NCI-H69 (cell line): ENCODE results near the gene AKAP6.
A peak's percentile ranks its signal among the peaks of the same experiment; 100 is the strongest.

Source experiments
- DNase-seq: peaks from one replicate; lab custom pipeline; 2025; lab: John Stamatoyannopoulos, UW

Gene AKAP6

DNA sequence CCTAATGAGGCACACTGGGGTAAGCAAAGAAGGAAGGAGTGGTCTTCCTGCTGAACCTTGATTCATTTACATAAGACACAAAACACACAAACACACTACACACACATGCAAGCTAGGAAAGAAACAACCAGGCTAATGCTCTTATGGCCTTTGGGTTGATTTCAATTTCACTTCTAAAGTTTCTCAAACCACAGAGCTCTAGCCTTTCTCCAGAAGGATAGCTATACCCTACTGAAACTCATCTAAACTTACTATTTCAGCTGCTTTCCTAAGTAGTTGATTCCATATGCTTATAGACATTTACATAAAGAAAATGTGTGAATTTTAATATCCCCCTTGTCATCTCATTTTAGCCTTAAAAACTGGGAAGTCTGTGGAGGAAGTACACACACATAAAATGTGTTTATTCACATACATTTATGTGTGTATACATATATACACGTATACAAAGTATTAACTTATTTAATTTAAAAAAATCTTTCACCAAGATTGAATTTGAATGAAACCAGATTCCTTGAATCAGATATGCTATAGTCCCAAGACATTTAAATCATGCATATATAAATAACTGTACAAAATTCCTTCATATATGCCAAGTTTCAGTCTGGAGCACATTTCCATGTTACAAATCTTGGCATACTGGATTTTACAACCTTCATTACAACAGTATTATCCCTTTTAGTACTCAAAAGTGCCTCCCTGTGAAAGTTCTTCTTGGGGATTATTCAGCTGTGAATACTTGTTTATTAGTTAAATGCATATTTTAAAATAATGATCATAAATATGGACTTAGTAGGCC is 377.8 kb downstream of the AKAP6 start:
- no peak for DNase-seq

DNA sequence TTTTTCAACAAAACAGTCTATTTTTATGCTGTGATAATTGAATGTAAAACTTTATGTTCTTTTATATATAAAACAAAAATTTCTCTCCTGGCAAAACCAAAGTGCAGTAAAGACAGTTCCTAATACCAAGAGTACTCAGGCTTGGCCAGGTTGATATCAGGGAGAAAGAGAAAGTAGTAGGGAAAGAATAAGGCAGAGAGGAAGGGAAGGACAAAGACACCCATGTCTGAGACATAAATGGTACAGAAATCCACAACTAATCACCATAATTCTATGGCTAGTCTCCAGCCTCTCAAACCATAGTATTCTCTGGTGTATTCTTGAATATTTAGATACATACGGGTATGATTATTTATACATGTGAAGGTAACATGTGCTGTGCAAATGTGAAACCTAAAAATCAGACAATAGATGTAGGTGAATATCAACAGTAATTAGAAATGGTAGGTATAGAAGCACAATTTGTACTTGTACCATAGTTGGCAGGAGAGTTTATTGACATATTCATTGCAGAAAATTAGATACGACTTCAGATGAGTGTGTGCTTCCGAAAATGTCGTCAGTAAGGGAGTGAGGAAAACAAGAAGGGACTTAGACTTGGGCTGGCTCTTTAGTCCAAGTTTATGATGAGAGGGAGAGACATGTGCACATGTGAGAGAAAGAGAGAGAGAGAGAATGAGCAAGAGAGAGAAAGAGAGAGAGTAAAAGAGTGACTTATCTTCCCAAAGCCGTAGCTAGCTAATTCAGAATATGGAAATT is 378.8 kb downstream of the AKAP6 start:
- no peak for DNase-seq

DNA sequence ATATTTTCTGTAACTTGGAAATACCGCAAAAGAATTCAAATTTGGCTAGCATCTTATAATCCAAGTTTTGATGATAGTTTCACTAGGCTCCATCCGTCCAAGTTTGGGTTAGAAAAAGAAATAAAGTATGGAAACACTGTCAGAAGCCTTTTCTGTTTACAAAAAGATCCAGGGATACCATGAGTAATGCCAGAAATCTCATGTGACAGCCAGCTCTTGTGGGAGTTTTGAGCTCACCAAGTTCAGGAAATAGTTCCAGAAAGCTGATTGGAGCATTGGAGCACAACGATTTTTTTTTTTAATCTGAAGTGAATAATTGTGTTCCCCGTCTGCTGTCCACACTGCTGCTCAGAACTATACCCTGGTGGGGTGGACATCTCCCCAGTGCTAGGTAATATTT is 379.9 kb downstream of the AKAP6 start:
- DNase-seq: no peak

DNA sequence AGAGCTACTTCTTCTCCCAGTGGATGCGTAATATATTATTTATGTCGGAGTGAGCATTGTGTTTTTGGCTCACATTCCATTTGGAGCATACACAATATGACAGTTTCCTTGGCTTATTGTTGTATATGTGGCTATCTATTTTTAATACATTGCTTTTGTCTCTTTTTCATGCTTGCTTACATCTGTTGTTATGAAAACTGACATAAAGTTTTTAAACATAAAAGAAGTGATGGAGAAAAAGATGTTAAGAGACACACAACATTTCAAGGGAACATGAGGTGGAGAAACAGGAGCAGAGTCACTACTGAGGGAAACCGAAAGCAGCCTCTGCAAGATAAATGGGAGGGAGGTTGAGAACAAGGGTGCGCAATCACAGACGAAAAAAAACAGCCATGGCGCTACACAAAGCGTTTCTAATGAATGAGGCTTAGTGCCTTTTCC is 381.2 kb downstream of the AKAP6 start:
- DNase-seq: no peak

DNA sequence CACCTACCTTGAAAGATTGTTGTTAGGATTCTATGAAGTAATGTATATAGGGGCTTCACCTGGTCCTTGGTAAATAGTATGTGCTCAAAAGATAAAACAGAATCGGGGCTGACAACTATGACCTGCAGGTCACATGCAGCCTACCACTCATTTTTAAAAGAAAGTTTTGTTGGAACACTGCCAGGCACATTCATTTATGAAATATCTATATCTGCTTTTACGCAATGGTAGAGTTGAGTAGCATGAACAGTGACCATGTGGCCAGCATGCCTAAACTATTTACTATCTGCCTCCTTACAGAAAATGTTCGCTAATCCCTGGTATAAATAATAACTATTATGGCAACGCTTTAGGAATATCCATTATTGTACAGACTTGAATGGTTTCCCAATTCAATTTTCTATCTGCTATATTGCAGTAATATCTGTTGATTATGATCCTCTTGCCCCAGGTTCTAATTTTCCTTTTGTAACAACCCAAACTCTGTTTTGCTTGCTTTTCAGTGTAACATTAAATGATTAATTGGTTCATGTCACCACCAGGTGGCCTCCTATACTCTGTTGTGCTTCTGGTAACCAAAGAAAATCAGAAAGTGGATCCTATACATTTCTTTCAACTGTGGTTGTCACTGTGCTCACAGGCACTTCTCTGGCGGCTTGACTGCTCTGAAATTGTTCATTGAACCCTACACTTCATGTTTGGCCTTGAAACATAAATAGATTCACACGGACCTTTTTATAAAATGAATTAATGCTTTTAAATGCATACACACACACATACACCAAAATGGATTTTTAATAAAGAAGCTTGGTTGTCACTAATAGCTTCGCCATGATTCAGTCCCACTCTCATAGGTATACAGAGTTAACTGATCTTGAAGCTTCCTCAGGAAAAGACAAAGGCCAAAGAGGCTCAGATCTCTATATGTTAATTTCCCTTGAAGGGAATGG is 381.9 kb downstream of the AKAP6 start:
- peak; percentile 66 for DNase-seq

DNA sequence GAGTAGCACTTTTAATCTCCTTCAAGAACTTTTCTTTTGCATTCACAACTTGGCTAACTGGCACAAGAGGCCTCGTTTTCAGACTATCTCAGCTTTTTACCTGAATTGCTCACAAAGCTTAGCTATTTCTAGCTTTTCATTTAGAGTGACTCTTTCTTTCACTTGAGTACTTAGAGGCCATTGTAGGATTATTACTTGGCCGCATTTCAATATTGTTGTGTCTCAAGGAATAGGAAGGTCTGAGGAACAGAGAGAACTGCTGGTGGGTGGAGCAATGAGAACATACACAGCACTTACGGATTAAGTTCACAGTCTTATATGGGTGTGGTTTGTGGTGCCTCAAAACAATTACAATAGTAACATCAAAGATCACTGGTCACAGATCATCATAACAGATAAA is 384.8 kb downstream of the AKAP6 start:
- no peak for DNase-seq

DNA sequence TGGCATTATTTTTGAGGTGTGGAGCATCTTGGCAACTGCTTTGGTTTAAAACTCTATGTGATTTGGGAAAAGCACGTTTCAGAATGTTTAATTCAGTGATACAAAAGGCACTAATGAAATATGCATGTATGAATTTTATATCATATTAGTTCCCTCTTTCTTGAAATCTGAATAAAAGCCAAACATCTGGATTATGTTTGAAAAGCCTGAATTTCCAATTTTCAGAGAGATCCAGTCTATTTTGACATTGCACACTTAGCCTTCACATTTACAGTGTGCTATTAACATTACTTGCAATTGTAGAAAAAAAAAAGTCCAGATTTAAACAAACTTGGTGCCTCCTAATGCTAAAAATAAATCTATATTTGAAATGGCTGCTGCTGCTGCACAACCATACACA is 390.5 kb downstream of the AKAP6 start:
- DNase-seq: no peak

DNA sequence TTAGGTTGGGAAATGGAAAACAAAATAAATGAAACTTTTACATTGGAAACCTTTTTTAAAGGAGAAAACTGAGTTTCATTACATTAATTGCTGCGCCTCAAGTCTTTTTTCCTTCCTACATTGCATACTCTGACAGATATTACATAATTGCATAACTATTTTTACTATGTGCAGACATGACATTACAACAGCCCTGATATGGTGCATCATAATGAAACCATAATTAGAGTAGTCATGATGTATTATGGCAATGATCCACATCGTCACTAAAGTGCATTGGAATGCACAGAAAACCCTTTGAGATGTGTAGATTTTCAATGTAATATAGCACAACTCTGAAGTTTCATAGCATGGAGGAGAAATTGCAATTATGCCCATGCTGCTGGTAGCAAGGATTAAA is 391.8 kb downstream of the AKAP6 start:
- DNase-seq: no peak

DNA sequence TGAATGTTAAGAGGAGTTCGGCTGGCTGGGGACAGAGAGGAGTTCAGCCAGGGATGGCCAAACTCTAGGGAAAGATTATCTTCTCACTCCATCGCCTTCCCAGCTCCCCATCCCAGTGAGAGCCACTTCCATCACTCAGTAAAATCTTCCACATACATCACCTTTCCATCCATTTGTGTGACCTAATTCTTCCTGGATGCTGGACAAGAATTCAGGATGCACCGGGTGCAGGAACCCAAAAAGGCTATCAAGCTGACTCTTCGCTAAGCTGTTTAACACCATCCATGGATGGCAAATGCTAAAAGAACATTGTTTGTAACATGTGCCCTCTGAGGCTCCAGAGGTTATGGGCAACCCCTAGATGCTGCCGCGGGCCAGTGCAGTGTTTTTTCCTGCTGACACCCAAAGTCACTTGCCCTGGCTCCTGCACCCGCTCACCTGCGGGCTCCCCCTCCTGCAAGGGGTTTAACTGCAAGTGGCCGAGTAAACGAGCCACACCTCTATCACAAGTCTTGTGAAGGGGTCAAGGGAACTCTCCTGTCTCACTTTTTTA is 393.6 kb downstream of the AKAP6 start:
- DNase-seq: no peak

DNA sequence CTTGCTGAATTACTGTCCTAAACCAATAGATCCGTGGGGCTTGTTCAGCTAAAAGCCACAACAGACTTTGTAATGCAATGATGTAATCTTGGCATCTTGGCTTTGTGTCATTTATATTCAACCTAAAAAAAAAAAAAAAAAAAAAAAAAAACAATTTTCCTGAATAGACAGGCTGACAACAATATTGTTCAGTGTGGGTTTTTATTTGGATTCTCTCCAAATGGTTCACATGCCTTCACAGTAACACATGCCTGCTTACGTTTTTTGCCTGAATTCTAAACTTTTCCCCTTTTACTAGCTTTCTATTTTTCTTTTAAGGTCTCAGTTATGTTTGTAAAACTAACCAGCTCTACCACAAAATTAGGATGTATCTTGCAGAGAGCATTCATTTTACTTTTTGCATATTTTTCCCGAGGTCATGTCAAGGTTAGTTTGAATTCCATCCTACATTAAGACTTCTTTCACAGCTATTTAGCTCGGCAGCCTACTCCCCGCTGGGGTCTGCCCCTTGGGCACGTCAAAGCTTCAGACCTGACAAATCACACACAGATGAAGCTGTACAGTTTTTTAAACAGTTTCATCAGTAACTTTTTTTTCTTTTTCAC is 395.9 kb downstream of the AKAP6 start:
- no peak for DNase-seq

DNA sequence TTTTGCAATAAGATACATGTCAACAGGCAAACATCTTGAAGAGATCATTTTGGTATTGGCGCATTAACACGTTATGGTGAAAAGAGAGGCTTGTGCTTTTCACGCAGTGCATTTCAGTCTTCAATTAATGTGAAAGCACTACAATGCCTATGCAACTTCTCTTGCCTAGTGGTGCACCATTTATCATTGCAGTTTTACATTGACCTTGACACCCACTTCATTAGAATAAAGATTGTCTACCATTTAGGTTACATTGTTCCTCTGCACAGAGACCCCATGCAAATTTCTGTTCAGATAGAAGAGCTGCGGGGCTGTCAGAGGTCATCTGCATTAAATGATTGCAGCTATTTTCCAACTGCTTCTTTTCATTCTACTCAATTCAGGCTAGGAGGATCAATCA is 397.4 kb downstream of the AKAP6 start:
- no peak for DNase-seq

DNA sequence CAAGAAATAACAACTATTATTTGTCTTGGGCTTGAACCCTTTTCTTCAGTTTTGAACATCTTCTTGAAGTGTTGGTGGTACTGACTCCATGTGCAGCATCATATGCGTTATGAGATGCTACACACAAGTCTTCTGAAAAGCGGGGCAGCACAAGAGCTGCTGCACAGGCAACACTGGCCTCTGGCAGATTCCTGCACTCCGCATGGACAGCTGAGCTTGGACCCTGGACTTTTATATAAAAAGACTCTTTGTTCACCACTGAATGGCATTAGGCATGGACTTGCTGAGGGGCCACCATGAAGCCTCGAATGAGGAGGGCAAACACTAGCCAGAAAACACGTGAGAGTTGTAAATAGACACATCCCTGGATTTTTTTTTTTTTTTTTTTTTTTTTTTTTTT is 398.7 kb downstream of the AKAP6 start:
- no peak for DNase-seq

DNA sequence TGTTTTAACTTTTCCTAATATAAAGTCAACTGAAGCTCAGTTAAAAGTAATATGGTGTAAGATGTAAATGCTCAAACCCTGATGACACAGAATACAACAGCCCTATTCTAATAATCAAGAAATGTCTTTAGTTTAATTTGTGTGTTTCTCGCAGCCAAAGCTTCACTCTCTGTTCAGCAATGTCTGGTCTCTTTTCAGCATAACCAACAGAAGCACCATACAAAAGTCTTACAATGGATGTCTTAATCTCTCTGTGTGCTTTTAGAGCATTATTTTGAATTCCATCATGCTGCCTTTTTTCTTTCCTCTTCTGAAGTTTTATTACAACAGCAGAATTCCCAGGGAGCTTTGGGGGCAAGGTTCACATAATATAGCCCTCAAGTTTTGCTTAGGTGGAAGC is 399.4 kb downstream of the AKAP6 start:
- DNase-seq: no peak

DNA sequence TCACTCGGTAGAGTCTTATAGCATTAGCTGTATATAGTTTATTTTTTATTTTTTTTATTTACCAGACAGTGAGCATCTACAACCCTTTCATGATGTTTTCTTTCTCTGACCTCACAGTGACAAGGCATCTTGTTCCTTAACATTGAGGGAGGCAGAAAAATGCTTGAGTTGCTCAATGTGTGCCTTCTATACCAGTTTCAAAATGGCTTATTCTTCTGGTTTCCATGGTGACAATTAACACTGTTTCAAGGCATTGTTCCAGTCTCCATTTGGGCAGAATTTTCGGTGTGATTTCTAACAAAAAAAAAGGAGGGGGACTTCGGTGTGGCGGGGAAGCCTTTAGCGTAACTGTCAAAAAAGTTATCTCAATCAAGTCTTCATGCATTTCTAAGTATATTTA is 399.9 kb downstream of the AKAP6 start:
- DNase-seq: no peak

DNA sequence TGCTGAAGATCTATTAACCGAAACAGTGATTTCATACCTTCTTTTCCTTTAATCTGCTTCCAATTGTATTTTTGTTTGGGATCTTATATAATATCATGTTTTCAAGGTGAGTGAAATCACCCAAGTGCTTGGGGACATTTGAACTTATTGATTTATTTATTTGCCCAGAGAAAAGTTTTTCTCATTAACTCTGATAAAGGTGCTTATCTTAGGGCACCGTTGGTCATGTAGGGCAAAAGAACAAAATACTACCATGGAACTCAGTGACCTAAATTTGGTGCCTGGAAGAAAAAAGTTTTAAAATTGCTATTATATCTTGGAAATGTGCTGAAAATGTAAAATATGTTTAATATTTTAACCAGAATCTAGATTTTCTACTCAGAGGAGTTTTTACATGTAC is 402.2 kb downstream of the AKAP6 start:
- no peak for DNase-seq

DNA sequence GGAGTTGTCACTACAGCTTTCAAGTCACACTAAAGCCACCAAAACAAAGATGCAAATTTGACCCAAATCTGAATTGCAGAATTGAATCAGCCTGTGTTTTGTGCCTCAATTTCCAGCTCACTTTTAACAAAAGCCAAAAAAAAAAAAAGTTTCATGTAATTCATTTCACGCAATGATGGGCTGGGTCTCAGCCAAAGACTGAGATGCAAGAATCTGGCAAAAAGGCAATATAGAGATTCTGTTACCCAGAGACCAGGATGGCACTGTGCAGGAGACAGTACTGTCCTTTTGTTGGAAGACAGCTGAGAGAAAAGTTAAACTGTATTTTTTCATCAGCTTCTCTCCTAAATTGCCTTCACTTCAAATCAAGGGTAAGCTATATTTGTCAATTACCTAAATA is 403.9 kb downstream of the AKAP6 start:
- DNase-seq: no peak

DNA sequence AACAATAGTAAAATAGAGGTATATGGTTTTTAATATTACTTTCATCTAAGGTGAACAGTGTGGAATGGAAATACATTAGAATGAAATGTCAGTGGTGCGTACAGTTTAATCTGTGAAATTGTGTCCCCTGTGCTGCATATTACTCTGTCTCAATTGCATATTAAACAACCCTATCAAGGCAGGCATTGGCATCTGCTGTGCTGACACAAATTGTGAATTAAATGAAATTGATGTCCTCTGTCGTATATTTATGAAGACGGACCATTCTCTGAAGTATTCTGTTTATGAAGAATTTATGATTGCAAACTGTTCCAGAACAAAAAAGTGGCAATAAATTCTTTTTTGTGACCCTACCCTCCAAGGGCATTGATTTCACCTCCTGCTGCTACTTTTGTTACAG is 405.2 kb downstream of the AKAP6 start:
- DNase-seq: no peak

DNA sequence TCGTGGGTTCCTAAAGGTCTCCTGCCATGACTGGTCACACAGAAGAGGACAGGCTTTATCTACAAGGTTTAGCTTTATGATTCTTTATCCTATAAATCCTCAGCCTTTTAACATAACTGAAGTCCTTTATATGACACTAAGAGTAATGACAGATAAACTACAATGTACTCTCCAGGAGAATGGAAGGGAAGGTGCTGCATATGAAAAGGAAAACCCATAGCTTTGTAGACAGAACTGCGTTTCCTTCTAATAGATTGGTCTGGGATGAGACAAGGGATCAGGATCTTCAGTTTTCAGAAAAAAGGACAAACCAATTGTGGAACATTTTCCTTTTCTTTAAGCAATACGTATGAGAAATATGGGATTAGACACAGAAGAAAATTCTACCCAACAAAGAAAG is 408.5 kb downstream of the AKAP6 start:
- peak; percentile 5 for DNase-seq

DNA sequence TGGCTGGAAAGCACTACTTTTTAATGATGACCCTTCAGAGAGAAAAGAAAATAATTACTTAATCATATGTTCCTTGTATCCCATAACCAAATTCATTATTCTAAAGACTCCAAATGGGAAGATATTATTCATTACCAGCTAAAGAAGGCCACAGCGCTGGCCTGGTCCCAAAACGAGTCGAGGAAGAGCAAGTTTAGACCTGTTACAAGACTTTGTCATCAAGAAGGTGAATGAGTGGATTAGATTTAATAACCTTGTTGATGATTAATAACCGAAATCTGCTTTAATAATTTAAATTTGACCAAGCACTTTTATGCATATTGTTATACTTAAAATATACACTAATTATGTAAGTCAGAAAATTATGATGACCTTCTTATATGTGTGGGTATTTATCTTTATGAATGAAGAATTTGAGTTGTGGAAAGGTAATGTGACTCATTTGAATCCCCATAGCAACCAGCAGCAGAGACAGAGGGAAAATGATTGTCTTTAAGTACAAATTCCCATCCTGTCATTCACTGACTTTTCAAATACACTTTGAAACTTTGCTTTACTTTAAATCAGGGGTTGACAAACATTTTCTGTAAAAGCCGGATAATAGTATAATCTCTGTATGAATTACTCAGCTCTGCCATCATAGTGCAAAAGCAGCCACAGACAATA is 409.2 kb downstream of the AKAP6 start:
- DNase-seq: peak; percentile 57

DNA sequence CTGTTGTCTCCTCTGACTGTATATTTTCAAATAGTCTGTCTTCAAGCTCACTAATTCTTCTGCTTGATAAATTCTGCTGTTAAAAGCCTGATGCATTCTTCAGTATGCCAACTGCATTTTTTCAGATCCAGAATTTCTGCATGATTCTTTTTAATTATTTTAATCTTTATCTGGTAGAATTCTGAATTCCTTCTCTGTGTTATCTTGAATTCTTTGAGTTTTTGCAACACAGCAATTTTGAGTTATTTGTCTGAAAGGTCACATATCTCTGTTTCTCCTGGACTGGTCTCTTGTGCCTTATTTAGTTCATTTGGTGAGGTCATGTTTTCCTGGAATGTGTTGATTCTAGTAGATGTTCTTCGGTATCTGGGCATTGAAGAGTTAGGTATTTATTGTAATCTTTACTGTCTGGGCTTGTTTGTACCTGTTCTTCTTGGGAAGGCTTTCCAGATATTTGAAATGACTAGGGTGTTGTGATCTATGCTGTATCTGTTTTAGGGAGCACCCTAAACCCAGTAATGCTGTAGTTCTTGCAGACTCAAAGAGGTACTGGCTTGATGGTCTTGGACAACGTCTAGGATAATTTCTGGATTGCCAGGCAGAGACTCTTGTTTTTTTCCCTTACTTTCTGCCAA is 415.8 kb downstream of the AKAP6 start:
- no peak for DNase-seq

DNA sequence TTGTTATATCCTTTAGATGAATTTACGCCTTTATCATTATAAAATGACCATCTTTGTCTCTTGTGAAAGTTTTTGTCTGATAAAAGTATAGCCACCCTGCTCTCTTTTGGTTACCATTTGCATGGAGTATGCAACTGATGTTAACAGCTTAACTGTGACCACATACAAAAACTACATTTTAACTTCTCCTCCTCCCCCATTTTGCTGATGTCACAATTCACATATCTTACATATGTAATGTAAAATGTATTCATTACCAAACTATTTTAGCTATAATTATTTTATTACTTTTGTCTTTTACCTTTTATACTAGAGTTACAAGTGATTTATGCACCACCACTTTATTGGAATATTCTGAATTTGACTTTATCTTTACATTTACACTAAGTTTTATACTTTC is 425.1 kb downstream of the AKAP6 start:
- DNase-seq: no peak
